HL-60 (cell line): Measurements from ENCODE around the gene TBCA.

Experiments used
- CTCF ChIP-seq: IDR thresholded peaks from one replicate; pipeline ENCODE4 v1.5.1; 2011; ENCODE audit warnings: low read length, control low read depth, inconsistent platforms; ENCODE audit not compliant: insufficient read depth
- POLR2AphosphoS5 ChIP-seq: IDR thresholded peaks from 2 replicates; pipeline ENCODE4 v1.6.1; 2012; ENCODE audit warnings: low read depth

- TF ChIP-seq CTCF = no peak
- no peak for TF ChIP-seq POLR2AphosphoS5
Measured at GRCh38 chr5:77643654-77644370, 132.3 kb downstream of the TBCA start.
